Measurements from ENCODE around the gene TAS2R60. TPM values are rescaled to one million over a fixed set of nuclear protein-coding genes. Genes with fewer than 3 reads are reported as not detected.

The TAS2R60 gene
- total and polyA plus RNA-seq, 7 donors, result not detected

GRCh38 chr7:143458263-143458662 lies 15.0 kb downstream of the TAS2R60 start:
- no peak for ATAC-seq
- H3K27ac ChIP-seq, result no peak overlapping the region
- intact Hi-C loops (cut with DNase I), result no loop called here

GRCh38 chr7:143458681-143459080 lies 15.4 kb downstream of the TAS2R60 start:
- Histone ChIP-seq H3K4me1 (no peaks in the 10 kb centered on the region), H3K36me3 (ENCODE audit: insufficient read depth in 1 of 2, low read depth in 1 of 2) (no peaks in the 10 kb centered on the region), H3K27me3 (ENCODE audit: insufficient read depth in 3 of 3, low read length in 2 of 3) (no peaks in the 10 kb centered on the region), H3K4me3 (no peak overlapping the region), H3K27ac (no peak overlapping the region), H3K9me3 (no peaks in the 10 kb centered on the region)
- 64 to 79% (median 65%) methylated on average over 3 of the region's 3 CpGs for WGBS, 3 donors
- intact Hi-C loops (cut with DNase I), result no loop called here
- DNase-seq (no peak), ATAC-seq (no peak)
- no peak for TF ChIP-seq CTCF (IDR thresholded peaks at IDR 0.05)

More at GRCh38 chr7:143458263-143458662, 15.0 kb downstream of the TAS2R60 start:
- WGBS, 3 donors, result 83 to 90% (median 88%) methylated on average over 3 of the region's 3 CpGs
- Histone ChIP-seq H3K27me3 (ENCODE audit: insufficient read depth in 3 of 3, low read length in 2 of 3) (no peaks in the 10 kb centered on the region), H3K4me3 (no peak overlapping the region), H3K4me1 (no peaks in the 10 kb centered on the region), H3K9me3 (no peaks in the 10 kb centered on the region), H3K36me3 (ENCODE audit: insufficient read depth in 1 of 2, low read depth in 1 of 2) (no peaks in the 10 kb centered on the region)
- TF ChIP-seq CTCF (IDR thresholded peaks at IDR 0.05), result no peak
- no peak for DNase-seq

GRCh38 chr7:143459359-143459758 lies 16.1 kb downstream of the TAS2R60 start:
- 85 to 95% (median 93%) methylated on average over 1 of the region's 1 CpG for WGBS, 3 donors
- Histone ChIP-seq H3K36me3 (ENCODE audit: insufficient read depth in 1 of 2, low read depth in 1 of 2) (no peaks in the 10 kb centered on the region), H3K27ac (no peak overlapping the region), H3K27me3 (ENCODE audit: insufficient read depth in 3 of 3, low read length in 2 of 3) (no peaks in the 10 kb centered on the region), H3K9me3 (no peaks in the 10 kb centered on the region), H3K4me3 (no peak overlapping the region), H3K4me1 (no peaks in the 10 kb centered on the region)
- DNase-seq (no peak), ATAC-seq (no peak)
- TF ChIP-seq CTCF (IDR thresholded peaks at IDR 0.05), result no peak
- intact Hi-C loops (cut with DNase I), result no loop called here

- no peaks in the 10 kb centered on the region for H3K27me3 ChIP-seq (ENCODE audit: insufficient read depth in 3 of 3, low read length in 2 of 3)
- no peak overlapping the region for H3K27ac ChIP-seq
- TF ChIP-seq CTCF (IDR thresholded peaks at IDR 0.05), result no peak
- 61 to 70% (median 69%) methylated on average over 4 of the region's 4 CpGs for WGBS, 3 donors
- no peaks in the 10 kb centered on the region for H3K36me3 ChIP-seq (ENCODE audit: insufficient read depth in 1 of 2, low read depth in 1 of 2)
- DNase-seq (no peak), ATAC-seq (no peak)
- intact Hi-C loops (cut with DNase I), result no loop called here
- no peaks in the 10 kb centered on the region for H3K4me1 ChIP-seq
- H3K9me3 ChIP-seq, result no peaks in the 10 kb centered on the region
- no peak overlapping the region for H3K4me3 ChIP-seq
Observed at GRCh38 chr7:143460271-143460979, 17.2 kb downstream of the TAS2R60 start.

- no peak for ATAC-seq
- WGBS, 3 donors, result 78 to 83% (median 83%) methylated on average over 3 of the region's 3 CpGs
- no peaks in the 10 kb centered on the region for H3K36me3 ChIP-seq (ENCODE audit: insufficient read depth in 1 of 2, low read depth in 1 of 2)
- no peak overlapping the region for H3K27ac ChIP-seq
- no peaks in the 10 kb centered on the region for H3K4me1 ChIP-seq
- H3K9me3 ChIP-seq, result no peaks in the 10 kb centered on the region
- no peak for TF ChIP-seq CTCF (IDR thresholded peaks at IDR 0.05)
- no peak for DNase-seq
- no peaks in the 10 kb centered on the region for H3K27me3 ChIP-seq (ENCODE audit: insufficient read depth in 3 of 3, low read length in 2 of 3)
- H3K4me3 ChIP-seq, result no peak overlapping the region
- intact Hi-C loops (cut with DNase I), result no loop called here
Observed at GRCh38 chr7:143462045-143462444, 18.8 kb downstream of the TAS2R60 start.
